Measurements from ENCODE around the gene TM9SF3.

TM9SF3 gene

DNA sequence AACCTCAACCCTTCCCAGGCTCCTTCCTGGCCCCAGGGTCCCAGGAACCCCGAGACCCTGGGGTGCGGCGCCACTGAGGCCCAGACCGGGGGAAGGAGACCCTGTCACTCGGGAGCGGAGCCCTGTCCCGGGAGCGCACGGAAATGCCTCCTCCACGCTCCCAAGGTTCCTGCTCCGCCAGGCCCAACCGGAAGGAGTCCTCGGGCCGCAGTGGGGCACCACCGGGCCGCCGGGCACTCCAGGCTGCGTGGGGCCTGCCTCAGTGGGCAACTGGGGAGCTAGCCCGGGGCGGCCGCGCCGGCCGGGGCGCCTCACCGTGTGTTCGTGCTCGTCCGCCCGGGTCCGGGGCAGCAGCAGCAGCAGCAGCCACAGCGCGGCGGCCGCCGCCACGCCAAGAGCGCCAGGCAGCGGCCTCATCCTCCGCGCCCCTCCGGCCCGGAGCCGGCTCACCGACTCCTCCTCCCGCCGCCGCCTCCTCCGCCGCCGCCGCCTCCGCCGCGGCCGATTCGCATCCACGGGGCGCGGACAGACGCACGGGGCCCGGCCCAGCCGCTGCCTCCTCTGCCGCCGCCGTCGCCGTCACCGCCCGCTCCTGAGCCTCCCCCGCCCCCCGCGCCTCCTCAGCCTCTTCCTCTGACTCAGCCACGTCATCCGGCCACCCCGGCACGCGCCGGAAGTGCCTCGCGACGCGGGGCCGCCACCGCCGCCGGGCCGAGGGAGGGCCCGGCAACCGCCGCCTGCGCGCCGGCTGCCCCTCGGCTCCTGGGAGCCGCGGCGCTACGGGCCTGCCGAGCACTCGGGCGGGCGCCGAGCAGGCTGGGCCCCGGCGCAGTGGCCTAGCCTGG, at the start of gene TM9SF3:
Gene TM9SF3, minus strand, starts transcription at position 594 of the 845 bp plus-strand sequence. Its CDS starts 177 bp downstream, at position 417.
- peak; percentile 77 to 91 for DNase-seq

- DNase-seq, result no peak
Measured at GRCh38 chr10:96636551-96636950, 49.7 kb upstream of the TM9SF3 start.

GRCh38 chr10:96632974-96633710, 46.3 kb upstream of the TM9SF3 start:
- DNase-seq, result no peak

- no peak for DNase-seq
Measured at GRCh38 chr10:96627292-96627691, 40.5 kb upstream of the TM9SF3 start.

GRCh38 chr10:96626795-96627194, 40.0 kb upstream of the TM9SF3 start:
- no peak for DNase-seq

GRCh38 chr10:96625173-96625572, 38.4 kb upstream of the TM9SF3 start:
- no peak for DNase-seq

- no peak for DNase-seq
Measured at GRCh38 chr10:96622013-96622787, 35.4 kb upstream of the TM9SF3 start.

- no peak for DNase-seq
Measured at GRCh38 chr10:96619796-96620773, 33.3 kb upstream of the TM9SF3 start.

GRCh38 chr10:96619120-96619519, 32.3 kb upstream of the TM9SF3 start:
- no peak for DNase-seq

DNA sequence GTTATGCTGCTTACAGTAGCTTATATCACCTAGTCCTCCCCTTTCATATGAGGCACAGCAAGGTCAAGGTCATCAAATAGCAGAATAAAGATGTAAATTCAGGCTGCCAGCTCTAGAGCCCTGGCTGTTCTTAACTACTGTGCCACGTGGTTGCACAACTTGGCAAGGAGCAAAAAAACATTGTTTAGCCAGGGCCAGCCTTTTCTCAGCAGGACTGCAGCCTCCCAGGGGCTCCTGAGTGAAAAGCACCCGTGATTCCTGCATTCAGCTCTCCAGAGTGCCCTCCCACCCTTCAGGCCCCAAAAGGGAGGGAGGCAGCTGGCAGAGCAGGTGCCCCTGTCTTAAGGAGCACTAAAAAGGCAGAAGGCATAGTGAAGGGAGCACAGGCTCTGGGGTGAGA, 31.8 kb upstream of the TM9SF3 start:
- no peak for DNase-seq

- DNase-seq, result no peak
Measured at GRCh38 chr10:96616961-96617360, 30.1 kb upstream of the TM9SF3 start.

- no peak for DNase-seq
Measured at GRCh38 chr10:96614515-96614914, 27.7 kb upstream of the TM9SF3 start.

DNA sequence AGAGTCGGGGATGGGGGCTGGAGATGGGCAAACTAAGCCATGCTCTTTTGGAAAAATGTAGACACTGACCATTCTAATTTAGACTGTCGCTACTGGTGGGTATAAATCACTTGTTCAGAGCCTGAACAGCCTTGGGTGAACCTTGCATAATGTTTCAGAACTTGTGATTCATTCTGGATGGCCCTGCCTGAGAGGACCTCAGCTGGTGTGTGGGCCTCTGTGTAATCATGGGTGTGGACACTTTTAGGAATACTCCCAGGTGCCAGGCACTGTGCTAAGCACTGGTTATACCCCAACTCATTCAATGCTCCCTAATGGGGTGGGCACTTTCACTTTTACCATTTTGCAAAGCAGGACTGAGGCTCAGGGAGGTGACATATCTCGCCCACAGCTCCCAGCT, 26.8 kb upstream of the TM9SF3 start:
- DNase-seq, result no peak

- DNase-seq, result no peak
Measured at GRCh38 chr10:96612055-96612830, 25.4 kb upstream of the TM9SF3 start.

DNA sequence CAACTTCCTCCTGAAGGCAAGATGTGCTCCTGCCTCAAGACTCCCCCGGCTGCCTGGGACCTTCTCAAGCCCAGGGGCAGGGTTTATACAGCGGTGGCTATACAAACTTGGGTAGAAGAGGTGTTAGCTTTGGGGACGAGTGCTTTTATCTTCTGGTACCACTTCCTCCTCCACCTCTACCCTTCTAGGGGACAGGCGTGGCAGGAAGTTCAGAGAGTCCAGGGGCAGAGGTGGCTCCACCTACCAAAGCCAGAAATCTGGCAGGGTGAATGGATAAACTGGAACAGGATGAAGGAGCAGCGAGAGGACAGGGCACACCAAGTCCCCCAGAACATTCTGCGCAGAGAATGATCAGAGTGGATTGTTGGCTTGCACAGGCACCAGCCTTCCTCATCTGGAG, 24.0 kb upstream of the TM9SF3 start:
- DNase-seq, result no peak

GRCh38 chr10:96609510-96609909, 22.7 kb upstream of the TM9SF3 start:
- DNase-seq, result no peak

DNA sequence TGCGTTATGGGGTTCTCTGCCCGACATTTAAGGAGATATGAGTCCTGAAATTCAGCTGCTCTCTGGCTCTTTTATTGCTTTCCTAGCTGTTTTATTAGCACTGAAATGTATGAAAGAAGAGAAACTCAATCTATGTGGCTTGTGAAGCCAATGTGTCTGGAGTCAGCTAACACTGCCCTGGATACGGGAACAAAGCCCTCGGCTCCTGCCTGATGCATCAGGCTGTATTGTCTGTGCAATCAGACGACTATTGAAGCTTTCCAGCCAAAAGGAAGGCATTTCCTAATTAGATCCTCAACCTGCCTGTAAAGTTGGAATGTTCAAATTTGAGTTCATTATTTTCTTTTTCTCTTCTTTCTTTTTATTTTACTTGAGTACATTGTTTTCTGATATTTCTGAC, 22.0 kb upstream of the TM9SF3 start:
- no peak for DNase-seq

GRCh38 chr10:96608262-96608661, 21.4 kb upstream of the TM9SF3 start:
- DNase-seq, result no peak

DNA sequence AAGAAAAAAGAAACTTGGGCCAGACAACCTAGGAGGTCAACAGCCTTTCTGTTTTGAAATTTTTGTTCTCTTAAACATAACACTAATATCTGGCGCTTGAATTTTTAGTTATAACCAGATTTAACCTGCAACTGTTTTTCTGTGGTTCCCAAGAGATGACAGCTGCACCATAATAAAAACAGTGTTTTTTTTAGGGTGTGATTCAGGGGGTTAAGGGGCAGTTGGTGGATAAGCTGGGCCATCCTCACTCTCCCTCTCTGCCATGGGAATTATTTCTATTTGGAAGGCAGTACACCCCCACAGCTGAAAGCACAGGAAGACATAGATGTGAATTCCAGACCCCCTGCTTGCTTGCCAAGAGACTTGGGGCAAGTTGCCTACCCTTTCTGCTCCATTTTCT, 20.1 kb upstream of the TM9SF3 start:
- DNase-seq, result no peak

DNA sequence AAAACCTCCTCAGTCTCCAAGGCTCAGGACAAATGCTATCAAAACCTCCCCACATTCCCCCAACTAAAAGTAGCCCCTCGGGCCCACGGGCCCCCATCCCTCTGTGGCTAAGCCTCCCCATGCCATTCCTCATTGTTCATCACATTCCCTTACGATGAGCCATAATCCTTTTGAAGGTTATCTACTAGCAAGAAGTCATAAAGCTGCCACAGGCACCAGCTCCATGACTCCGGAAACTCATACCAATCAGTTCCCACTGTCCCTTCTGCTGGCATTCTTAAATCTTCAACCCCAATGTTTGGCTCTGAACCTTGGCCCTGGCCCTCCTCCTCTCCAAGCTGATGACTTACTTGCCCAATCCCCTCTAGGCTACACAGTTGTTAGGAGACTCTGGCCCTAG, 19.4 kb upstream of the TM9SF3 start:
- no peak for DNase-seq

- DNase-seq, result no peak
Measured at GRCh38 chr10:96600337-96600736, 13.5 kb upstream of the TM9SF3 start.

Data from bone marrow (tissue), 2 donors.